Measurements from ENCODE around the gene PCBP1. TPM values are rescaled to one million over a fixed set of nuclear protein-coding genes. Genes with fewer than 3 reads are reported as not detected.
A peak's percentile ranks its signal among the peaks of the same experiment; 100 is the strongest.

PCBP1 gene
- total RNA-seq, 2 donors from 2014 or later: 385 to 468 TPM

DNA sequence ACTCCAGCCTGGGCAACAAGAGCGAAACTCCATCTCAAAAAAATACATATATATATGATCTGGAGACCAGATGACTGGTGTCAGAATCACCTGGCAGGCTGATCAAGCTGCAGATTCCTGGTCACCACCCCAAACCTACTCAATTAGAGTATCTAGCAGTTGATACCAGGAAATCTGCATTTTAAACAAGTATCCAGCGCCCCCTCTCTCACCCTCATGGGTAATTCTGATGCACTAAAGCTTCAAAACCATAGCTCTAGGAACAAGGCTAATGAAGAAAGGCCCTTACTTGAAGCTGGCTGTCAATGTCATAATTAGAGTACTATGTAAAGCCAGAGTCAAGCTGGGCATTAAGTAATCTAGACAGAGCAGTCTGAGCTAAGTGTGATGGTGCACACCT, 25.0 kb upstream of the PCBP1 start:
- Mint-ChIP-seq H3K4me1 (peaks cover 13% of the 10 kb centered on the region), H3K4me3 (no peak overlapping the region), H3K27me3 (no peaks in the 10 kb centered on the region), H3K27ac (peak overlapping the region; percentile 61), H3K36me3 (ENCODE audit: low read depth) (peaks cover 89% of the 10 kb centered on the region), H3K9me3 (no peaks in the 10 kb centered on the region)
- no peak for ATAC-seq (replicated peaks)

DNA sequence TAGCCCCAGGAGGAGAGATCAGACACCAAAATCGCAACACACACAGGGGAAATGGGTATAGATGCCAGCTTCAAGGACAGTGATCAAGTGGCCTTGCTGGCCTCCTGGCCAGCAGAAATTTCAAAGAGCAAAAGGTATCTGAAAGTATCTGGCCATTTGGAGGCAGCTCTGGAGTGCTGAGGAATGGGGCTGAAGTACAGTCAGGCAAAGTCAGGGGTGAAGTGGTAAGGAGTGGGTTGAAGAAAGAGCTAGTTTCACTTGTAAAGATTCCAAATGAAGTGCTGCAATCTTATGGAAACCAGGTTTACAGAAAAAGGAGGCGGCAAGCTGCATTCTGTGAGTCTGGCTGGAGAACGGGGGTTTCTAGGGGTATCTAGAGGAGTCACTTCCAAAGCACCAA, 19.2 kb upstream of the PCBP1 start:
- H3K27ac Mint-ChIP-seq: peak overlapping the region; percentile 98
- H3K4me1 Mint-ChIP-seq: peaks cover 35% of the 10 kb centered on the region
- H3K27me3 Mint-ChIP-seq: no peaks in the 10 kb centered on the region
- ATAC-seq (replicated peaks): no peak
- H3K36me3 Mint-ChIP-seq (ENCODE audit: low read depth): peaks cover 77% of the 10 kb centered on the region
- H3K4me3 Mint-ChIP-seq: peak overlapping the region; percentile 83
- no peaks in the 10 kb centered on the region for H3K9me3 Mint-ChIP-seq

DNA sequence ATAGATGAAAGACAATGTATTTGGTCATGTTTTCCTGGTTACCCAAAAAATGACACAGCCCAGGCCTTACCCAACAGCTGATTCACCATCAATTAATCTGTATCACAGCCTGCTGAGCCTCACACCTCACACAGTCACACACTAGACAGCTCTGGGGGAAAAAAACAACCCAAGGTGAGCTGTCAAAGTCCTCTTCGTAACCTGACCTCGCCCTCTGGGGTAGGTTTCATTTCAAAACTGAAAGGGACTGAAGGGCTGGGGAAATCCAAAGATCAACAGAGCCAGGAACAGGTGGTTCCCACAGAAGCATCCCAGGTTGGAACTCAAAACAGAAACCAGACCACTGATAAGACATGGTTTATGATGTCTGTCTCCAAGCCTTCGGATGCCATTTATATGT, 18.2 kb upstream of the PCBP1 start:
- ATAC-seq (replicated peaks): peak; percentile 97
- Mint-ChIP-seq H3K9me3 (no peaks in the 10 kb centered on the region), H3K27me3 (no peaks in the 10 kb centered on the region), H3K27ac (peak overlapping the region; percentile 98), H3K4me3 (peak overlapping the region; percentile 83), H3K4me1 (peaks cover 39% of the 10 kb centered on the region), H3K36me3 (ENCODE audit: low read depth) (peaks cover 77% of the 10 kb centered on the region)

DNA sequence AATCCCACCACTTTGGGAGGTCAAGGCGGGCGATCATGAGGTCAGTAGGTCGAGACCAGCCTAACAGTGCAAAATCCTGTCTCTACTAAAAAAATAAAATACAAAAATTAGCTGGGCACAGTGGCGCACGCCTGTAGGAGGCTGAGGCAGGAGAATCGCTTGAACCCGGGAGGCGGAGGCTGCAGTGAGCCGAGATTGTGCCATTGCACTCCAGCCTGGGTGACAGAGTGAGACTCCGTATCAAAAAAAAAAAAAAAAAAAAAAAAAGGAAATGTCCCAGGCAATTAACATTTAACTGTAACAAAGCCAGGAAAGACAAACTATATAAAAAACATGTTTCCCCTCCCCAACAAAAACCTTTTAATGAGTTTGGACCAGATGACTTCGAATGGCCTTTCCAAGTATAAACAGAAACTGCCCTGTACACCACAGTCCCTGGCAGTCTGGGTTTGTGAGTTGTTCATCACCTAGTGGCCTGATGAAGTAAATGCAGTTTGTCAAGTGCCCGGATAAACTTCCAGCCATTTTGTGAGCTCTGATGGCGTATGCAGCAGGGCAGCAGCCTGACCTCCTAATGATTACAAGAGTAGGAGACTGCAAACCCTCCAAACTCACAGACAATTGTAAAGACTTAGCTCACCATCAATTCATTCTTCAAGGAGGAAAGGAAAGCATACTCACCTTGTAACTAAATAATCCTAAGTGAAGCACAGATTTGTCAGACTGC, 16.6 kb upstream of the PCBP1 start:
- peak; percentile 51 for ATAC-seq (replicated peaks)
- no peaks in the 10 kb centered on the region for H3K9me3 Mint-ChIP-seq
- peak overlapping the region; percentile 83 for H3K4me3 Mint-ChIP-seq
- H3K36me3 Mint-ChIP-seq (ENCODE audit: low read depth): peaks cover 82% of the 10 kb centered on the region
- peaks cover 33% of the 10 kb centered on the region for H3K4me1 Mint-ChIP-seq
- H3K27me3 Mint-ChIP-seq: no peaks in the 10 kb centered on the region
- H3K27ac Mint-ChIP-seq: peak overlapping the region; percentile 98

DNA sequence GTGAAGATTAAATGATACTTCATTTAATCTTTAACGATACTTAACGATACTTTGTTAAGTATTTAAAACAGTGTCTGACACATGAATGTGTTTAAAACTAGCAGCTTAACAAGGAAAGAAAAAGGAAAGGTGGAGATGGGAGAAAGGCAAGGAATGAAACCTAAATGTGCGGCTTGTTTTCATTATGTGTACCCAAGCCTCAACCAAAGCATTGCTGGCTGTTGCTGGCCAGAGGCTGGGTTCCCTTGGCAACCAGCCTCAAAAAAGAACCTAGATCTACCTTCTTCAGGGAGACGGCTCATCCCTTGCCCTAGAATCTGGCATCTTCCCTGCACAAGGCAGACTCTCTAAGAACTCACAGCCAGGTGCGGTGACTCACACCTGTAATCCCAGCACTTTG, 13.8 kb upstream of the PCBP1 start:
- Mint-ChIP-seq H3K27me3 (no peaks in the 10 kb centered on the region), H3K27ac (peak overlapping the region; percentile 68), H3K4me1 (peaks cover 20% of the 10 kb centered on the region), H3K36me3 (ENCODE audit: low read depth) (peaks cover 81% of the 10 kb centered on the region), H3K4me3 (no peak overlapping the region), H3K9me3 (no peaks in the 10 kb centered on the region)
- ATAC-seq (replicated peaks): no peak

DNA sequence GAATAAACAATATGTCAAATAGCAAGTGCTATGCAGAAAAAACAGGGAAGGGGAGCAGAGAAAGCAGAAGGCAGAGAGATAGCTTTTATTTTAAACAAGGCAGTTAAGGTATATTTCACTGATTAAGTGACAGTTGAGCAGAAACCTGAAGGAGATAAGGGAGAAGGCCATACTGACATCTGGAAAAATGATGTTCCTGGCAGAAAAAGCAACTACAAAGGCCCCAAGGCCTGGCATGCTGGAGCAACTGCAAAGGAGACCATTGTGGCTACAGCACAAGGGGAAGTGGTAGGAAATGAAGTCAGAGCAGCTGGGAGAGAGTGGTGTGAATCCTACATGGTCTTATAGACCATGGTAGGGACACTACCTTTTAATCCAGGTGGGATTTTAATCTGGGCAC, 8.9 kb upstream of the PCBP1 start:
- peak overlapping the region; percentile 8 for H3K4me3 Mint-ChIP-seq
- no peaks in the 10 kb centered on the region for H3K27me3 Mint-ChIP-seq
- no peak for ATAC-seq (replicated peaks)
- H3K9me3 Mint-ChIP-seq: no peaks in the 10 kb centered on the region
- H3K27ac Mint-ChIP-seq: peak overlapping the region; percentile 95
- peaks cover 27% of the 10 kb centered on the region for H3K4me1 Mint-ChIP-seq
- peaks cover 93% of the 10 kb centered on the region for H3K36me3 Mint-ChIP-seq (ENCODE audit: low read depth)

DNA sequence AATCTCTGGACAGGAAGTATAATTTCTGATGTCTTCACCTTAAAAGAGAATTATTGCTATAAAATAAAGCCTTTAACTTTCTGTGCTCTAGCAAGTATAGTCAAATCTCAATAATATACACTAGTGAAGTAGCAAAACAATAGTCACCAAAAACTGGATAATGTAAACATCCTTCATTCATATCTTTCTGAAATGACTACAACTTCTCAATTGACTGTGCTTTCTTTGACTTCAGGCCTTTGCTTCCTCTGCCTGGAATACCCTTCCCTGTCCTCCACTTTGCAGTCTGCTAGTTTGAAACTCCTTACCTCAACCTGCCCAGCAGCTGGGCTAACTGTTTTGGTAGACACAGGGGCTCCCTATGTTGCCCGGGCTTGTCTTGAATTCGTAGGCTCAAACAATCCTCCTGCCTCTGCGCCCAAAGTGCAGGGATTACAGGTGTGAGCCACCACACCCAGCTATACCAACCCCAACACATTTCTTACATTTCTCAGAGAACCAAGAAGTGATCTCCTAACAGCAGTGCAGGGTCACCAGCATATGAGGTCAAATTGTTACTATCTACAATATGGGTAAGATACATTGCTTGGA, 6.6 kb upstream of the PCBP1 start:
- H3K36me3 Mint-ChIP-seq (ENCODE audit: low read depth): peaks cover 94% of the 10 kb centered on the region
- H3K27ac Mint-ChIP-seq: peak overlapping the region; percentile 95
- H3K4me1 Mint-ChIP-seq: peaks cover 32% of the 10 kb centered on the region
- ATAC-seq (replicated peaks): peak; percentile 24
- no peaks in the 10 kb centered on the region for H3K27me3 Mint-ChIP-seq
- peak overlapping the region; percentile 71 for H3K4me3 Mint-ChIP-seq
- no peaks in the 10 kb centered on the region for H3K9me3 Mint-ChIP-seq

DNA sequence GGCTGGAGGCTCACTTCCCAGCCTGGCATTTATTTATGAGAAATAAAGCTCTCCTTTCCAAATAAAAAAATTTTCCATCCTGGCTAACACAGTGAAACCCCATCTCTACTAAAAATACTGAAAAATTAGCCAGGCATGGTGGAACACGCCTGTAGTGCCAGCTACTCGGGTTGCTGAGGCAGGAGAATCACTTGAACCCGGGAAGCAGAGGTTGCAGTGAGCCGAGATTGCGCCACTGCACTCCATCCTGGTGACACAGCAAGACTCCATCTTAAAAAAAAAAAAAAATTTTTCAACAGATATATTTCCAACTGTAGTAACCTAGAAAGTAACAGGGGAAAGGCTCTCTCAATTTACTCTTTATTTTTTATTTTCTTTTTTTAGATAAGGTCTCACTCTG, 6.1 kb upstream of the PCBP1 start:
- no peaks in the 10 kb centered on the region for H3K9me3 Mint-ChIP-seq
- H3K4me1 Mint-ChIP-seq: peaks cover 32% of the 10 kb centered on the region
- H3K27ac Mint-ChIP-seq: peak overlapping the region; percentile 95
- H3K27me3 Mint-ChIP-seq: no peaks in the 10 kb centered on the region
- H3K36me3 Mint-ChIP-seq (ENCODE audit: low read depth): peaks cover 94% of the 10 kb centered on the region
- H3K4me3 Mint-ChIP-seq: peak overlapping the region; percentile 71
- no peak for ATAC-seq (replicated peaks)

DNA sequence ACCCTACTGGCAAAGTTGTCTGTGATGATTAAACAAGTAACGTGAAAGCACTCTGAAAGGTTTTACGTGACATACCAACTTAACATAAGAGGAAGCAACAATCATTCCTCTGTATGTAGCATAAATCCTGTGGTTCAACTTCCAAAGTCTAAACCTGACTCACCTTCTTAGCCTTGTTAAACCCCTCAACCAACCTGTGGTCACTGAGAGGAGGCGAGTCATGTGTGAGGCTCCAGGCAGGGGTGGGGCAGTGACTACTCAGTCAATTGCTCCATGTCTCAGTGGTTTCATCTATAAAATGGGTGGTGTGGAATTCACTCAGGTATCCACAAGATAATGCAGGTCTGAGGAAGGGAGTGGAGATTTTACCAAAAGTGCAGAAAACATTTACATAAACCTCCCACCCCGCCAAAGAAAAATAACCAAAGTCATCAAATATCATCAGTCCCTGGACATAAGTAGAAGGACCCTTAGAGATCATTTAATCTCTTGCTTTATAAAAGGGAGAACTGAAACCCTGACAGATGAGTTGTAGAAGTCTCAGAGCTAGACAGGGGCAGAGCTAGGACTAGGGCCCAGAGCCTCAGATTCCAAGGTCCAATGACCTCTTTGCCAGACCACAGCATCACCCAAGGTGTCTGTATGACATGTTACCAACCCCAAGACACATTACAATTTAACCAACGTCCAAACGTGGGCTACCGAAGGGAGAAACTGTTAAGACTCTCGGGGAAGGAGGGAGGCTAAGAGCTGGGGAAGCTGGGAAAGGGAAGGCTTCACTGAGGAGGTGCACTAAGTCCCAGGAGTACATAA, 3.7 kb upstream of the PCBP1 start:
- peak overlapping the region; percentile 100 for H3K27ac Mint-ChIP-seq
- H3K4me3 Mint-ChIP-seq: peak overlapping the region; percentile 73
- no peaks in the 10 kb centered on the region for H3K9me3 Mint-ChIP-seq
- H3K27me3 Mint-ChIP-seq: no peaks in the 10 kb centered on the region
- peaks cover 28% of the 10 kb centered on the region for H3K4me1 Mint-ChIP-seq
- peaks cover 97% of the 10 kb centered on the region for H3K36me3 Mint-ChIP-seq (ENCODE audit: low read depth)
- peak; percentile 70 for ATAC-seq (replicated peaks)

DNA sequence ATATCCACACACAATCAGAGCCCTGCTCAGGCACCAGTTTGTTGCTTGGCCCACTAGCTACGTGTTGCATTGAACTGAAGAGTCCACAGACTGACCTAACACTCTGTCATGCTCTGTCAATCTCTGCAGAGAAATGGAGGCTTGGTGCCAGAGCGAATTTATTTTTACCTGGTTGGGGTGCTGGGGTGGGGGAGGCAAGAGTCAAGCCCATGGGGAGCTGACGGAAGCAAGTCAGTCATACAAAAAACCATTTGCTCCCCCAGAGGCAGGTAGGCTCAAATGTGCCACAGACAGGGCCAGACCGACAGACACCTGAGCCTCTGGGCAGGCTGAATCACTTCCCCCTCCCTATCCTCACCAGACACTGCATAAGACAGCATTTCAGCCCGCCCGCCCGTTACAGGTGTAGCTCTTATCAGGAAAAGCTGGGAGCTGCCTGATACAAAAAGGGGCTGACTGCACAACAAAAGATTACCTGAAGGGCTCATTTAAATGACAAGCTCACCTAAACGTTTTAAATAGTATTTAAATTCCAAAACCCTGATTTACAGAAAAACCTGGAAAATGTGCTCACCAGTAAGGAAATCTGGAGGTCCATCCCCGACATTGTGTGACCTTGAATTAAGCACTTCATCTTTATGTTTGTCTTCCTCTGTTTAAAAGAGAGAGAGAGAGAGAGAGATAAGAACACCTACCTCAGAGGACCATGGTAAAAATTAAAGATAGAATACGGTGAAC, 2.1 kb upstream of the PCBP1 start:
- peak; percentile 25 for ATAC-seq (replicated peaks)
- Mint-ChIP-seq H3K9me3 (no peaks in the 10 kb centered on the region), H3K27me3 (no peaks in the 10 kb centered on the region), H3K4me3 (peak overlapping the region; percentile 73), H3K36me3 (ENCODE audit: low read depth) (peaks cover 97% of the 10 kb centered on the region), H3K27ac (peak overlapping the region; percentile 100), H3K4me1 (peaks cover 23% of the 10 kb centered on the region)

DNA sequence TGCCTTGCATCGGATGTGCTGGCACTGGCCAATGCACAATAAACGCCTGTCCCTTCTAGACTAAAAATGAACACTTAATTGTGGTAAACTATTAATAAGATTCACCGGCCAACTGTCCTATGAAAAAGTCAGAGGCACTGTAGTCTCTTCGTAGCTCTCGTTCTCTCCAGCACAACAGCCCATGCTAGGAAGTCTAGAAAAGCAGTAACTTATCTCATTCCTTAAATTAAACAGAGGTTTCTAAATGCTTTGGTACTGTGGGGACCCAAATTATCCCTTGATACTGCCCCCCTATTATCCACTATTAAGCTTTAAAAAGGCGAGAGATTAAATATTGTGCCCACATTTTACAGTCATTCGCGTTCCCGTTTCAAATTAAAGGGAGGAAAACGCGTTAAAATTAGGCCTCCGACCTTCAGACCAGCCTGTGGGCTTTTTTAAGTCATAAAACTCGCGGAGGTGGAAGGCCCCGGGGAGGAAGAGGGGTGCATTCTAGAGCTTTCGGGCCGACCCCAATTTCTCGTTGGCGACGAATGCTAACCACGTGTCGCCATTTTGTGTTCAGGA, 1.5 kb upstream of the PCBP1 start:
- peak overlapping the region; percentile 73 for H3K4me3 Mint-ChIP-seq
- peaks cover 4% of the 10 kb centered on the region for H3K9me3 Mint-ChIP-seq
- peak overlapping the region; percentile 100 for H3K27ac Mint-ChIP-seq
- peaks cover 97% of the 10 kb centered on the region for H3K36me3 Mint-ChIP-seq (ENCODE audit: low read depth)
- H3K4me1 Mint-ChIP-seq: peaks cover 25% of the 10 kb centered on the region
- ATAC-seq (replicated peaks): no peak
- H3K27me3 Mint-ChIP-seq: no peaks in the 10 kb centered on the region

DNA sequence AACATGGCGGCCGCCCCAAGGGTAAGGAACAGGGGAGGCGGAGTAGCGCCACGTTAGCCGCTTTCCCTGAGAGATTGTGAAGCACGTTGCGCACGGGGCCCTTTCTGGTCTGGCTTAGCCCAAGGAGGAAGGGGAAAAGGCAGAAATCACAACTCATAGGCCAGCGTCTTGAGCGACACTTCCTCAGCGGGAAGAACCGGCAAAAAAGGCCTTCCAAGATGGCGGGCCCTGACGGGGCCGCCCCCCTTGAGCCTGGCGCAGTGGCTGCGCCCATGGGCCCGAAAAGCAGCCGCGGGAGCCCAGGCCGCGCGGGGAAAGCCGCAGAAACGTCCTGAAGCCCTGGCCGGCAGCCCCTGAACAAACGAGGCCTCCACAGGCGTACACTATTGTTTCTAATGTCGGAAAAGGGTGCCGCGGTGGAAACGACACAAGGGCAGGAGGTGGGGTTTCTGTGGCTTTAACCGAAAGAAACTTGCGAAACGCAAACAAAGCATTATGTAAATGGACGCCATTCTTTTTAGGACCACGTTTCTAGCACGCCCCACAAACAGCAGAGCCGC, 919 bp upstream of the PCBP1 start:
- ATAC-seq (replicated peaks): peak; percentile 25
- H3K9me3 Mint-ChIP-seq: peaks cover 4% of the 10 kb centered on the region
- H3K4me3 Mint-ChIP-seq: peak overlapping the region; percentile 73
- peak overlapping the region; percentile 100 for H3K27ac Mint-ChIP-seq
- peaks cover 26% of the 10 kb centered on the region for H3K4me1 Mint-ChIP-seq
- H3K27me3 Mint-ChIP-seq: no peaks in the 10 kb centered on the region
- peaks cover 91% of the 10 kb centered on the region for H3K36me3 Mint-ChIP-seq (ENCODE audit: low read depth)

DNA sequence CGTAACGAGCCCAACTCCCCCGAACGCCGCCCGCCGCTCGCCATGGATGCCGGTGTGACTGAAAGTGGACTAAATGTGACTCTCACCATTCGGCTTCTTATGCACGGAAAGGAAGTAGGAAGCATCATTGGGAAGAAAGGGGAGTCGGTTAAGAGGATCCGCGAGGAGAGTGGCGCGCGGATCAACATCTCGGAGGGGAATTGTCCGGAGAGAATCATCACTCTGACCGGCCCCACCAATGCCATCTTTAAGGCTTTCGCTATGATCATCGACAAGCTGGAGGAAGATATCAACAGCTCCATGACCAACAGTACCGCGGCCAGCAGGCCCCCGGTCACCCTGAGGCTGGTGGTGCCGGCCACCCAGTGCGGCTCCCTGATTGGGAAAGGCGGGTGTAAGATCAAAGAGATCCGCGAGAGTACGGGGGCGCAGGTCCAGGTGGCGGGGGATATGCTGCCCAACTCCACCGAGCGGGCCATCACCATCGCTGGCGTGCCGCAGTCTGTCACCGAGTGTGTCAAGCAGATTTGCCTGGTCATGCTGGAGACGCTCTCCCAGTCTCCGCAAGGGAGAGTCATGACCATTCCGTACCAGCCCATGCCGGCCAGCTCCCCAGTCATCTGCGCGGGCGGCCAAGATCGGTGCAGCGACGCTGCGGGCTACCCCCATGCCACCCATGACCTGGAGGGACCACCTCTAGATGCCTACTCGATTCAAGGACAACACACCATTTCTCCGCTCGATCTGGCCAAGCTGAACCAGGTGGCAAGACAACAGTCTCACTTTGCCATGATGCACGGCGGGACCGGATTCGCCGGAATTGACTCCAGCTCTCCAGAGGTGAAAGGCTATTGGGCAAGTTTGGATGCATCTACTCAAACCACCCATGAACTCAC, 673 bp downstream of the PCBP1 start:
- Mint-ChIP-seq H3K27ac (peak overlapping the region; percentile 100), H3K36me3 (ENCODE audit: low read depth) (peaks cover 78% of the 10 kb centered on the region), H3K27me3 (no peaks in the 10 kb centered on the region), H3K4me3 (peak overlapping the region; percentile 73), H3K4me1 (peaks cover 31% of the 10 kb centered on the region), H3K9me3 (peaks cover 4% of the 10 kb centered on the region)
- peak; percentile 11 for ATAC-seq (replicated peaks)

Data from activated T-helper 17 cell treated with anti-CD3 and anti-CD28 coated beads, Interleukin-2, amount 50 U/mL, for 72 hours (primary cell).